Measurements from ENCODE around the gene TMEM203. TPM values are rescaled to one million over a fixed set of nuclear protein-coding genes. Genes with fewer than 3 reads are reported as not detected.

TMEM203 gene
- total RNA-seq, 4 donors from 2014 or later = 19.9 to 29.7 (median 22.7) TPM

DNA sequence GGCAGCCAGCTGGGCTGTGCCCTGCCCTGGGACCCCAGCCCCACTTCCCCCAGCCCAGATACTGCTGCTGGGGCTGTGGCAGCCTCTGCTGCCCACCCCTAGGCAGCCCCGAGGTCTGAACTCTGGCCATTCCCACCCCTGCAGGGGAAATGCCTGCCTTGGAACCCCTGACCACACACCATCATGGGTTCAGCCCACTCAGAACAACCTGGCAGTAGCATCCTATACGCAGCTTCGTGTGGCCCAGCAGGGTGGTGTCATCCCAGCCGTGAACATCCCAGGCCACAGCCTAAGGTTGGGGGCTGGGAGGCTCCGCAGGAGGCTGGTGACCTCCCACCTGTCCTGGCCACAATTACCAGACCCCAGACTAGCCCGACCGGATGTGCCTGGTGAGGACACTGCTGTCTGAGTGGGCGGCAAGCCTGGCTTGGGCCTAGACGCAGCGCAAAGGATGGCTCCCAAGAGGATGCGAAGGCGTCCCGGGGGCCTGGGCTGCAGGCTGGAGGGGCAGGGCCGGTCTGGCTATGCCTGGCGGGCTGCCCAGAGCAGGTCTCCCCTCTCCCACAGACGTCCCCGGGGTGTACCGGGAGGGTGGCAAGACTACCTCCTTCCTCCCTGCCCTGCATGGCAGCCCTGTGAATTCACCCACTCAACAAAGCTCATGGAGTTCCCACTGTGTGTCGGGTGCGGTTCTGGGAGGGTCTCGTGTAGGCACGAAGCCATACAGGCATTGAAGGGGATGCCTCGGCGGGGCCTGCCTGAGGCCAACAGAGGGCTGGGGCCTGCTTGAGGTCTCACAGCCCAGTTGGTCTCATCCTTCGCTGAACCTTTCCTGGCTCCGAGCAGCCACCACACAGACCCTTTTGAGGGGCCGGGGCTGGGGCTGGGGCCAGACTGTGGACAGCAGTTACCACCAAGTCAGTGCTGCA is 23.8 kb upstream of the TMEM203 start:
- no peak for TF ChIP-seq CTCF (IDR thresholded peaks at IDR 0.05; ENCODE audit: low read depth)

- TF ChIP-seq CTCF (IDR thresholded peaks at IDR 0.05; ENCODE audit: low read depth) = no peak
These were observed 23.1 kb upstream of the TMEM203 start for GRCh38 chr9:137228506-137228967.

- TF ChIP-seq CTCF (IDR thresholded peaks at IDR 0.05; ENCODE audit: low read depth) = no peak
These were observed 22.5 kb upstream of the TMEM203 start for GRCh38 chr9:137227853-137228505.

- TF ChIP-seq CTCF (IDR thresholded peaks at IDR 0.05; ENCODE audit: low read depth) = no peak
These were observed 21.8 kb upstream of the TMEM203 start, which contains the start of gene RNF224 for GRCh38 chr9:137227054-137227852. Gene RNF224, plus strand, starts transcription at chr9:137227502. Its CDS starts 834 bp downstream, at chr9:137228336.

DNA sequence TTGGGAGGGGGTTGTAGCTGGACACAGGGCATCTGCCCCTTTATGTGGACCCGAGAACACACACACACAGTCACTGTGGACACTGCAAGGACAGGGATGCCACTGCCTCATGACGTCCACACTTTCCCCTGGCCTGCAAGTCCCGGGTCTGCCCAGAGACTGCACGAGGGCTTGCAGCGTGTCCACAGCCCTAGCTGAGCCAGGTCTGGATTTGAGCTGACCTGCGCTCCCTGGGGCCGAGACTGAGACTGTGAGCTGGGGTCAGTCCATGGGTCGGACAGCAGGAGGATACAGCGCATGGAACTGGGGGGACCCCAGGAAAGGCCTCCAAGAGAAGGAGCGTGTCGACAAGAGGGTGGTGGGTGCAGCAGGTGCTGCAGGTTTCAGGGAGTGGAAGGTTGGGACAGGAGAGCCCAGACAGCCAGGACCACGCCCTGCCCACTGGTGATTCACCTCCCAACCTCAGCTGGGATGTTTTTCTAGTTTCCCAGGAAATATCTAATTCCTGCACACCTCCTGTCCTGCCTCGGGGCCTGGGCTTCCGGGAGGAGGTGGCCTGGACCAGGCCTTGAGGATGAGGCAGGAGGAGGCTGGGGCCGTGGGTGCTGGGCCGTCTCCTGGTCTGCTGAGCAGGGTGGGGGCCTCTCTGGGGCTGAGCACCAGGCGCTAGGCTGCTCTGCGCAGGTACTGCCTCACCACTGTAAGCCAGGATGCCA is 21.0 kb upstream of the TMEM203 start:
- TF ChIP-seq CTCF (IDR thresholded peaks at IDR 0.05; ENCODE audit: low read depth) = no peak

- TF ChIP-seq CTCF (IDR thresholded peaks at IDR 0.05; ENCODE audit: low read depth) = no peak
These were observed 20.4 kb upstream of the TMEM203 start for GRCh38 chr9:137225699-137226331.
